ENCODE data around the gene PHACTR3. TPM values are rescaled to one million over a fixed set of nuclear protein-coding genes. Genes with fewer than 3 reads are reported as not detected.

The PHACTR3 gene
- total and polyA plus RNA-seq, 2 of the 8 experiments (the other 6 are each of a cell fraction or from before 2014, with no cell fraction given) = 0.05 to 0.13 TPM

DNA sequence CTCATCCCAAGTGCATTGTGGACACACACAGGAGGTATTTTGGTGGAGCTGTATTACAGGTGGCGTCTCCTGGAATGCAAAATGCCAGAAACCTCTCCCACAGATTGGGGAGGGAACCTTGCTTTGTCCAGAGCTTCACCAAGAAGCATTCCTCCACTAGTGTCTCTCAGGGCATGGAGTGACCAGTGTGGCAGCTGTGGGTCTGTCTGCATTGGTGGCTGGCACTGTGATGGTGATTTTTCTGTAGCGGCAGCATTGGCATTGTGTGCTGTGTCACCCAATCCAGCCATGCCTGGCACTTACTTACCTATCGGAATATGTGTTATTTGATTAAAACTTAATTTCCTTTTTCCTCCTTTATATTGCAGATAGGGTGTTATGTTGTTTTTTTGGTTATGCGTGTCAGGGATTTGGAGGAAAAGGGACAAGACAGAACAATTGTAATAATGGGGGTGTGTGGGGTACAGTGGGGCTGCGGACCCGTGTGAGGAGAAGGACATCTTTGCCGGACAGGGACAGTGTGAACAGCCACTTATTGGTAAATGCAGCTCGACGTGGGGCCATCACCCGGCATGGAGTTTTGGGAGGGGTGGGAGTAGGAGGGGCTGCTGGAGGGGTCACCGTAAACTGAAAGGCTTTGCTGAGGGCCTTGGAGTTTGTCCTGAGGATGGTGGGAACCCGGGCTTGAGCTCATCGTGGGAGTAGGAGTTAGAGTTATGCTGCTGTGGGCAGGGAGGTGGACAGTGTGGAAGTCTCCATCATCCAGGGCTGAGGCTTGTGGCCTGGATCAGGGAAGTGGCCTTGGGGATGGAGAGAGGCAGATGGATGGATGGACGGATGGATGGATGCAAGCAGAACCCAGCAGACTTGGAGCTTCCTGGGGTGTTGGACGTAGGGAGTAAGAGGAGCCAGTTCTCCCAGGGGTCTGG, 224.0 kb downstream of the PHACTR3 start (continued):
- TF ChIP-seq EGR1 (IDR thresholded peaks at IDR 0.05; ENCODE audit: borderline replicate concordance, low read depth, low read length) (no peak), KDM1A (IDR thresholded peaks at IDR 0.05; ENCODE audit: borderline replicate concordance, low read length) (no peak), MAFK (IDR thresholded peaks at IDR 0.05; ENCODE audit: low read depth, low read length) (no peak), RNF2 (IDR thresholded peaks at IDR 0.05; ENCODE audit: borderline replicate concordance, low read depth, low read length, missing control alignments, poor library complexity, severe bottlenecking) (no peak), ASH2L (IDR thresholded peaks at IDR 0.05; ENCODE audit: low read length) (no peak), ZNF274 (IDR thresholded peaks at IDR 0.05; ENCODE audit: borderline replicate concordance, extremely low read depth, low read length) (no peak)
